Measurements from ENCODE around the gene RAMAC. TPM values are rescaled to one million over a fixed set of nuclear protein-coding genes. Genes with fewer than 3 reads are reported as not detected.

The RAMAC gene
- total RNA-seq, 1 donor, result 35.0 TPM

DNA sequence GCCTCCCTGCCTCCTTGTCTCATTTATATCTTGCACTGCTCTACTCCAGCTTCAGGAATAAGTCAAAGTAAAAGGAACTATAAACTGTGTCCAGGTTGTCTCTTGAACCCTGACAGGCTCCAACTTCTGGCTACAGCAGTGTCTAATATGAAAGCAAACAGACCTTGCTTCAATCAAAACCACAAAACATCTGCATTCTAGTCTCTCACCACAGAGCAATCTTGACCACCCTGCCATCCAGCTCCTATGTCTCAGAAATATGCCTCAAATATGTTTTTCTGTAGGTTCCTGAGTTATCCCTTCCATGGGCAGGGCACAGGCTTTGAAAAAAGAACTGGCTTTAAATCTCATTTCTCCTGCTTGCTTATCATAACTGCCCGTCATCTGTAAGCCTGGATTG, 13.0 kb upstream of the RAMAC start:
- TF ChIP-seq, protein P1, sequence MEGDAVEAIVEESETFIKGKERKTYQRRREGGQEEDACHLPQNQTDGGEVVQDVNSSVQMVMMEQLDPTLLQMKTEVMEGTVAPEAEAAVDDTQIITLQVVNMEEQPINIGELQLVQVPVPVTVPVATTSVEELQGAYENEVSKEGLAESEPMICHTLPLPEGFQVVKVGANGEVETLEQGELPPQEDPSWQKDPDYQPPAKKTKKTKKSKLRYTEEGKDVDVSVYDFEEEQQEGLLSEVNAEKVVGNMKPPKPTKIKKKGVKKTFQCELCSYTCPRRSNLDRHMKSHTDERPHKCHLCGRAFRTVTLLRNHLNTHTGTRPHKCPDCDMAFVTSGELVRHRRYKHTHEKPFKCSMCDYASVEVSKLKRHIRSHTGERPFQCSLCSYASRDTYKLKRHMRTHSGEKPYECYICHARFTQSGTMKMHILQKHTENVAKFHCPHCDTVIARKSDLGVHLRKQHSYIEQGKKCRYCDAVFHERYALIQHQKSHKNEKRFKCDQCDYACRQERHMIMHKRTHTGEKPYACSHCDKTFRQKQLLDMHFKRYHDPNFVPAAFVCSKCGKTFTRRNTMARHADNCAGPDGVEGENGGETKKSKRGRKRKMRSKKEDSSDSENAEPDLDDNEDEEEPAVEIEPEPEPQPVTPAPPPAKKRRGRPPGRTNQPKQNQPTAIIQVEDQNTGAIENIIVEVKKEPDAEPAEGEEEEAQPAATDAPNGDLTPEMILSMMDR (IDR thresholded peaks at IDR 0.05; ENCODE audit: insufficient read depth, low read depth, low read length), result no peak
- DNase-seq (ENCODE audit: low read depth), result no peak
- H3K4me3 ChIP-seq (ENCODE audit: low read depth, low read length), result no peak overlapping the region

DNA sequence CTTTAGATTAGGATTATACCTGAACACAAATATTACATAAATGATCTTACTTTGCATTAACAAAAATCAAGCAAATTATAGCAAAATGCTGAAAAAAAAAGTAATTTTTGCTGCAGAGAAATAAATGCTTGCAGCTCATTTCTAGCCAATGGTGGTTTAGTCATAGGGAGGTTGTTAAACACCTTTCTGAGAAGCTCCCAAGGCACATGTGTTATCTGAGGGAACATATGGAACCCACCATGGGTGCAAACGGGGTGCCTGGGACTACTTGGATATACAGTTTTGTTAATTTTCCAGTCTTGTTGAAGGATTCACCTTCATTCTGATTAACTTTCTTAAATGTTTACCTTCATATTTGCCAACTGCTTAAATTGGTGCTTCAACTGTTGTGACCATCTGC, 8.9 kb upstream of the RAMAC start:
- TF ChIP-seq, protein P1 (IDR thresholded peaks at IDR 0.05; ENCODE audit: insufficient read depth, low read depth, low read length), result no peak
- no peak for DNase-seq (ENCODE audit: low read depth)
- no peak overlapping the region for H3K4me3 ChIP-seq (ENCODE audit: low read depth, low read length)

DNA sequence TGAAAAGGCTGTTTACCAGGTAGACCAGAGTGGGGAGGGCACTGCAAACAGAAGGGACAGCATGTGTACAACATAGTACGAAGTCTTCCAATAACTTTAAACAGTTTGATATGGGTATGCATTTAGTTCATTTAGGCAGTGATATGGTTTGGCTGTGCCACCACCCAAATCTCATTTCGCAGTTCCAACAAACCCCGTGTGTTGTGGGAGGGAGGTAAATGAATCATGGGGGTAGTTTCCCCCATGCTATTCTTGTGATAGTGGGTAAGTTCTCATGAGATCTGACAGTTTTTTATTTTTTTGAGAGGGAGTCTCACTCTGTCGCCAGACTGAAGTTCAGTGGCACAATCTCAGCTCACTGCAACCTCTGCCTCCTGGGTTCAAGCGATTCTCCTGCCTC, 7.6 kb upstream of the RAMAC start:
- DNase-seq (ENCODE audit: low read depth), result no peak
- H3K4me3 ChIP-seq (ENCODE audit: low read depth, low read length), result no peak overlapping the region
- TF ChIP-seq, protein P1 (IDR thresholded peaks at IDR 0.05; ENCODE audit: insufficient read depth, low read depth, low read length), result no peak

DNA sequence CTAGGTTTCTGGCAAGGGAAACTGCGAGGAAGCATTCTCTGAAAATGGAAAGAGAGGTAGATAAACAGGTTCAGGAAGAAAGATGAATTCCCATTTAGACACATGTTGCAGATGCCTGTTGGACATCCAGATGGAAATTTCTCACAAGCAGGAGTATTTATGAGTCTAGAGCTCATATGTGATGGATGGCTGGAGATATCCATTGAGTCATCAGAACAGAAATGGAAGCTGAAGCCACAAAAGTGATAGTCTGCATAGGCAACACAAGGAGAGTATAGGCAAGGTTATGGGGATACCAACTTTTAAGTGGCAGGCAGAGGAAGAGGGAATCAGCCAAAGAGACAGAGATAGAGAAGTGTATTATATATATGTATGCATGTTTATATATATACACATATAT, 6.3 kb upstream of the RAMAC start:
- H3K4me3 ChIP-seq (ENCODE audit: low read depth, low read length), result no peak overlapping the region
- no peak for DNase-seq (ENCODE audit: low read depth)
- TF ChIP-seq, protein P1 (IDR thresholded peaks at IDR 0.05; ENCODE audit: insufficient read depth, low read depth, low read length), result no peak

DNA sequence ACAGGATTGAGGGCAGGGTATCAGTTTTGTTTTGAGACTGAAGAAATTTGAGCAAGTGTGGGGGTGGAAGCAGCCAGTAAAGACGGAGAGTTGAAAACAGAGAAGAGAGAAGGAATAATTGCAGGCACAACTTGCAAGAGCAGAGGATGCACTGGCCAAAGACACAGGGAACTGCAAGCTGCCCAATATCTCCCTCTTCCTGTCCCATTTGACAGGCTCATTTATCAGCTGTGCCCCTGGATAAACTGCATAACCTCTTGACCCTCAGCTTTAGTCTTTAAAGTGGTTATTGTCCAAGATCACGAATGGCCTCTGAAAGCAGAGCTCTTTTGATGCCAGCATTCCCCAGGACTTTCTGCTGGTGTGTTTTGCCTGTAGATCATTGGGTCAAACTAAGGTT, 5.0 kb upstream of the RAMAC start:
- TF ChIP-seq, protein P1 (IDR thresholded peaks at IDR 0.05; ENCODE audit: insufficient read depth, low read depth, low read length), result no peak
- DNase-seq (ENCODE audit: low read depth), result no peak
- no peak overlapping the region for H3K4me3 ChIP-seq (ENCODE audit: low read depth, low read length)

DNA sequence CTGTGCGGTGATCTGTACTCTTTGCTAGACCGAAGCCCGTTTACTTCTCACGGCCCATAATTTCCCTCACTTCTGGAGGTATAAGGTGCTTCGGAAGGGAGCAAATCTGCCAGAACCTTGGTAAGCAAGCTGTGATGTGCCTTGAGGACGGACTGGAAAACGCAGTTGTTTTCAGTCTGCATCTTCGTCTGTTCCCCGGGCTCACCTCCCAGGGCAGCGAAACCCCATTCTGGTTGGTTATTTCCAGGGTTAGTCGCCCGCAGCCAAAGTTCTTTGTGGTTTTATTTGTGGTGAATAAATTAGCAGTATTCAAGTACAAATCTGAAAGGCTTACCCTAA, 401 bp downstream of the RAMAC start:
- H3K4me3 ChIP-seq (ENCODE audit: low read depth, low read length), result peak overlapping the region; percentile 64
- DNase-seq (ENCODE audit: low read depth), result no peak
- TF ChIP-seq, protein P1 (IDR thresholded peaks at IDR 0.05; ENCODE audit: insufficient read depth, low read depth, low read length), result no peak

DNA sequence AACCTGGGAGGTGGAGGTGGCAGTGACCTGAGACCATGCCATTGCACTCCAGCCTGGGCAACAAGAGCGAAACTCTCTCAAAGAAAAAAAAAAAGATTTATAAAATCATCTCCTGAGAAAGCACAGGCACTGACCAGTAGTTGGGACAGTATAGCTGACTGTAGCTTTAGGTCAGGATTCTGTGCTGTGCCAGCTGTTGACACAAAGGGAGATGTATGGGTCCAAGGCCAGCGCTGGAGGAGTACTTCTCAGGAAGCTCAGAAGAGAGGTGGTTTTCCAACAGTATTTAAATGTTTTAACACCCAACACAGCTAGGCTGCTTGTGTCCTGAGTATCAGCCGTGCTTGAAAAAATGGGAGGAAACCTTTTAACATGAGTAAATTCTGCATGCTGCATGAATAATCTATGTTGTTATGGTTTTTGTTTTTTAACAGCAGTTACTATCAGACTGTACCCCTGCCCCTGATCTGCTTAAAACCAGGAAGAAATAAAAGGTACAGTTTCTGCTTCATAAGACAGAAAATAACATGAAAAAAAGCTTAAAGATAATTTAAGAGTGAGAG, 6.5 kb downstream of the RAMAC start:
- TF ChIP-seq, protein P1 (IDR thresholded peaks at IDR 0.05; ENCODE audit: insufficient read depth, low read depth, low read length), result no peak
- H3K4me3 ChIP-seq (ENCODE audit: low read depth, low read length), result no peak overlapping the region
- DNase-seq (ENCODE audit: low read depth), result no peak

All from fibroblast of villous mesenchyme (primary cell).